Hematopoietic multipotent progenitor cell treated with erythropoietin and hydrocortisone succinate and interleukin-3 and kit ligand, for 4 days (in vitro differentiated cells): ENCODE measurements around the gene SOWAHC.

Experiments used
- DNase-seq: peaks from one replicate; pipeline ENCODE4 v3.0.0-alpha.2; 2015

The SOWAHC gene

GRCh38 chr2:109647636-109648035 lies 33.5 kb downstream of the SOWAHC start:
- no peak for DNase-seq

- DNase-seq: no peak
These were observed 33.9 kb downstream of the SOWAHC start for GRCh38 chr2:109648041-109648527.

- DNase-seq: no peak
These were observed 35.9 kb downstream of the SOWAHC start for GRCh38 chr2:109649736-109650695.

- no peak for DNase-seq
These were observed 40.3 kb downstream of the SOWAHC start for GRCh38 chr2:109654326-109655050.

GRCh38 chr2:109655287-109655686 lies 41.1 kb downstream of the SOWAHC start:
- DNase-seq: no peak

GRCh38 chr2:109659396-109660045 lies 45.4 kb downstream of the SOWAHC start:
- DNase-seq: no peak

- no peak for DNase-seq
These were observed 46.1 kb downstream of the SOWAHC start for GRCh38 chr2:109660046-109660860.

- DNase-seq: no peak
These were observed 48.7 kb downstream of the SOWAHC start for GRCh38 chr2:109662889-109663288.

GRCh38 chr2:109663721-109664120 lies 49.6 kb downstream of the SOWAHC start:
- no peak for DNase-seq

GRCh38 chr2:109666466-109666865 lies 52.3 kb downstream of the SOWAHC start:
- no peak for DNase-seq
